Stimulated activated CD4-positive, alpha-beta T cell treated with anti-CD3 and anti-CD28 coated beads, Interleukin-4, amount 100 ng/mL, for 4 hours (primary cell): Measurements from ENCODE around the gene AGFG2.
A peak's percentile ranks its signal among the peaks of the same experiment; 100 is the strongest.
"Not testable (repeated sequence)": the region's sequence is repeated elsewhere in the genome, so short reads cannot be mapped to it uniquely, and the experiment has no call there.

Experiments
- DNase-seq, 2 experiments: peaks; one replicate each; pipeline ENCODE4 v3.0.0-alpha.2; 2020

The AGFG2 gene

GRCh38 chr7:100555701-100556100 is 16.7 kb downstream of the AGFG2 start:
- no peak for DNase-seq

- no peak for DNase-seq
These were observed 17.5 kb downstream of the AGFG2 start for GRCh38 chr7:100556541-100556940.

- no peak for DNase-seq
These were observed 20.1 kb downstream of the AGFG2 start for GRCh38 chr7:100559127-100559526.

- no peak for DNase-seq
These were observed 22.6 kb downstream of the AGFG2 start for GRCh38 chr7:100561491-100562194.

GRCh38 chr7:100562195-100563099 is 23.4 kb downstream of the AGFG2 start:
- DNase-seq, result no peak

- no peak for DNase-seq
These were observed 24.1 kb downstream of the AGFG2 start for GRCh38 chr7:100563100-100563564.

- peak; percentile 78 to 86 for DNase-seq
These were observed 24.9 kb downstream of the AGFG2 start for GRCh38 chr7:100563809-100564400.

GRCh38 chr7:100564405-100564804 is 25.4 kb downstream of the AGFG2 start:
- not testable (repeated sequence) for DNase-seq

GRCh38 chr7:100565133-100565571 is 26.1 kb downstream of the AGFG2 start:
- DNase-seq, result no peak

- DNase-seq, result no peak
These were observed 27.1 kb downstream of the AGFG2 start for GRCh38 chr7:100566018-100566531.

- DNase-seq, result no peak
These were observed 28.2 kb downstream of the AGFG2 start for GRCh38 chr7:100567031-100567730.

- DNase-seq, result no peak
These were observed 28.8 kb downstream of the AGFG2 start for GRCh38 chr7:100567751-100568175.

- no peak for DNase-seq
These were observed 29.3 kb downstream of the AGFG2 start for GRCh38 chr7:100568176-100568895.

GRCh38 chr7:100568896-100569844 is 30.2 kb downstream of the AGFG2 start:
- peak; percentile 26 to 38 for DNase-seq

- DNase-seq, result no peak
These were observed 32.2 kb downstream of the AGFG2 start for GRCh38 chr7:100570954-100571828.

- no peak for DNase-seq
These were observed 32.8 kb downstream of the AGFG2 start for GRCh38 chr7:100571829-100572116.

GRCh38 chr7:100572281-100572948 is 33.4 kb downstream of the AGFG2 start:
- no peak for DNase-seq

GRCh38 chr7:100572949-100573675 is 34.1 kb downstream of the AGFG2 start:
- DNase-seq, result no peak
